H1 (cell line): ENCODE results near the gene STIM1. TPM values are rescaled to one million over a fixed set of nuclear protein-coding genes. Genes with fewer than 3 reads are reported as not detected.

Experiments used
- EP300 ChIP-seq, 2 experiments: IDR thresholded peaks; 1 replicate in 1 of 2; 2 replicates in 1 of 2; pipeline ENCODE4 v1.6.1; 2011 to 2012; ENCODE audit warnings: low read depth in 2 of 2, low read length in 2 of 2, mild to moderate bottlenecking in 2 of 2, borderline replicate concordance in 1 of 2, inconsistent platforms in 1 of 2, moderate library complexity in 1 of 2
- GABPA ChIP-seq: IDR thresholded peaks from 2 replicates; pipeline ENCODE4 v1.6.1; 2011; ENCODE audit warnings: mild to moderate bottlenecking, low read length, moderate library complexity, borderline replicate concordance; ENCODE audit not compliant: insufficient read depth
- MAX ChIP-seq: IDR thresholded peaks from 2 replicates; pipeline ENCODE4 v1.6.1; 2012; ENCODE audit warnings: inconsistent platforms
- USF2 ChIP-seq: IDR thresholded peaks from 2 replicates; pipeline ENCODE4 v1.6.1; 2011; ENCODE audit warnings: low read length, improper control_type of control experiment
- ZNF274 ChIP-seq: IDR thresholded peaks from 2 replicates; pipeline ENCODE4 v1.7.0; 2012; ENCODE audit warnings: low read length, borderline replicate concordance; ENCODE audit errors: extremely low read depth
- polyA plus RNA-seq, 7 experiments: library from polyadenylated mRNA; depleted of rRNA in 3 of 7; stranded (reverse) in 5 of 7; unstranded in 2 of 7; fragments of >200 nt in 5 of 7; fragments of 200-250 nt in 2 of 7; gene quantifications; 1 replicate in 5 of 7; 2 replicates in 1 of 7; 4 replicates in 1 of 7; pipeline versions ENCODE4 v1.2.1 to v1.2.3, GENCODE V29; 2011 to 2013; ENCODE audit warnings: missing spikeins in 2 of 7, mixed read lengths in 2 of 7
- total RNA-seq: library from RNA; stranded (reverse); fragmentation: NEBNext Ultra II Directional; extraction: Animal tissue kit (Norgen Biotek cat#: 25700); gene quantifications from 2 replicates; pipeline ENCODE4 v1.2.1, GENCODE V29; 2021

The STIM1 gene
- total and polyA plus RNA-seq, 2 of the 8 experiments (the other 6 are each of a cell fraction or from before 2014, with no cell fraction given), result 11.1 to 12.2 TPM

GRCh38 chr11:3879216-3879966 is 23.9 kb downstream of the STIM1 start (continued):
- TF ChIP-seq GABPA, result no peak
- TF ChIP-seq ZNF274, result no peak
- no peak for TF ChIP-seq USF2
- no peak for TF ChIP-seq EP300 (IDR thresholded peaks at IDR 0.05; ENCODE audit: borderline replicate concordance in 1 of 2, low read depth in 2 of 2, low read length in 2 of 2)
- TF ChIP-seq MAX, result no peak
